Mammary epithelial cell (primary cell): ENCODE data around the gene SH3RF3.

Experiments used
- EZH2 ChIP-seq: IDR thresholded peaks from 2 replicates; pipeline ENCODE4 v1.6.1; 2012; ENCODE audit warnings: low read length, inconsistent platforms, borderline replicate concordance
- TF ChIP-seq, protein P1 (sequence below), 2 donors: IDR thresholded peaks in 1 of 2; conservative IDR thresholded peaks in 1 of 2; 2 replicates each; pipeline ENCODE4 v1.5.1; 2011 to 2012; ENCODE audit warnings: inconsistent platforms in 2 of 2, low read length in 2 of 2, mild to moderate bottlenecking in 2 of 2, control low read depth in 1 of 2, low read depth in 1 of 2; ENCODE audit not compliant: insufficient read depth in 1 of 2; ENCODE audit errors: extremely low read depth in 1 of 2

GRCh38 chr2:109468893-109469292, 339.9 kb downstream of the SH3RF3 start:
- no peak for TF ChIP-seq EZH2
- TF ChIP-seq, protein P1, sequence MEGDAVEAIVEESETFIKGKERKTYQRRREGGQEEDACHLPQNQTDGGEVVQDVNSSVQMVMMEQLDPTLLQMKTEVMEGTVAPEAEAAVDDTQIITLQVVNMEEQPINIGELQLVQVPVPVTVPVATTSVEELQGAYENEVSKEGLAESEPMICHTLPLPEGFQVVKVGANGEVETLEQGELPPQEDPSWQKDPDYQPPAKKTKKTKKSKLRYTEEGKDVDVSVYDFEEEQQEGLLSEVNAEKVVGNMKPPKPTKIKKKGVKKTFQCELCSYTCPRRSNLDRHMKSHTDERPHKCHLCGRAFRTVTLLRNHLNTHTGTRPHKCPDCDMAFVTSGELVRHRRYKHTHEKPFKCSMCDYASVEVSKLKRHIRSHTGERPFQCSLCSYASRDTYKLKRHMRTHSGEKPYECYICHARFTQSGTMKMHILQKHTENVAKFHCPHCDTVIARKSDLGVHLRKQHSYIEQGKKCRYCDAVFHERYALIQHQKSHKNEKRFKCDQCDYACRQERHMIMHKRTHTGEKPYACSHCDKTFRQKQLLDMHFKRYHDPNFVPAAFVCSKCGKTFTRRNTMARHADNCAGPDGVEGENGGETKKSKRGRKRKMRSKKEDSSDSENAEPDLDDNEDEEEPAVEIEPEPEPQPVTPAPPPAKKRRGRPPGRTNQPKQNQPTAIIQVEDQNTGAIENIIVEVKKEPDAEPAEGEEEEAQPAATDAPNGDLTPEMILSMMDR (conservative IDR thresholded peaks at IDR 0.05 in 1 of 2, IDR thresholded peaks at IDR 0.05 in 1 of 2; ENCODE audit: extremely low read depth in 1 of 2, insufficient read depth in 1 of 2, low read depth in 1 of 2, low read length in 2 of 2) = no peak
